ENCODE data around the gene LRRC42. TPM values are rescaled to one million over a fixed set of nuclear protein-coding genes. Genes with fewer than 3 reads are reported as not detected.
A peak's percentile ranks its signal among the peaks of the same experiment; 100 is the strongest.

LRRC42 gene
- total RNA-seq, 4 donors from 2014 or later = 20.1 to 36.3 (median 24.4) TPM

DNA sequence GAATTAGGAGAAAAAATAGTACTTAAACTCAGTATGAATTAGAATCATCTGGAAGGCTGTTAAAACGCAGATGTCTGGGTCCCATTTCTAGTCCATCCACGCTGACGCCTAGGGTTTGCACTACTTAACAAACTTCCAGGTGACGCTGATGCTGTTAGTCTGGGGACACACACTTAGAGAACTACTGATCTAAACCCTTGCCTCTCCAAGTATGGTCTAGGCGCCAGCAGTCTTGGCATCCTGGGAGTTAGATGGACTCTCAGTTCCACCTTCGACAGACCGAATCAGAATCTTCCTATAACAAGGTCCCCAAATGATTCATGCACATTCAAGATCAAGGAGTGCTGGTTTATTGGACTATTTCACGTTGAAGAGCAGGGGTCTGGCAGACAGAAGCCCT, 40.6 kb upstream of the LRRC42 start:
- WGBS, 2 donors = 90 to 92% methylated on average over 8 of the region's 8 CpGs
- intact Hi-C loops (cut with DNase I; ENCODE audit: low total_unique reads) = no loop called here
- no peak overlapping the region for H3K4me3 ChIP-seq (ENCODE audit: low read depth, poor library complexity, severe bottlenecking)
- TF ChIP-seq CTCF (IDR thresholded peaks at IDR 0.05) = no peak
- no peak for TF ChIP-seq POLR2A (IDR thresholded peaks at IDR 0.05)
- peak in 1 of 2 donors; percentile 20 for DNase-seq (ENCODE audit: low spot score in 2 of 2)

GRCh38 chr1:53906121-53906520, 40.0 kb upstream of the LRRC42 start:
- intact Hi-C loops (cut with DNase I; ENCODE audit: low total_unique reads) = no loop called here
- TF ChIP-seq POLR2A (IDR thresholded peaks at IDR 0.05) (no peak), CTCF (IDR thresholded peaks at IDR 0.05) (no peak)
- DNase-seq (ENCODE audit: low spot score in 2 of 2) = peak in 1 of 2 donors; percentile 64
- H3K4me3 ChIP-seq (ENCODE audit: low read depth, poor library complexity, severe bottlenecking) = no peak overlapping the region
- WGBS, 2 donors = 90 to 95% methylated on average over 4 of the region's 4 CpGs

DNA sequence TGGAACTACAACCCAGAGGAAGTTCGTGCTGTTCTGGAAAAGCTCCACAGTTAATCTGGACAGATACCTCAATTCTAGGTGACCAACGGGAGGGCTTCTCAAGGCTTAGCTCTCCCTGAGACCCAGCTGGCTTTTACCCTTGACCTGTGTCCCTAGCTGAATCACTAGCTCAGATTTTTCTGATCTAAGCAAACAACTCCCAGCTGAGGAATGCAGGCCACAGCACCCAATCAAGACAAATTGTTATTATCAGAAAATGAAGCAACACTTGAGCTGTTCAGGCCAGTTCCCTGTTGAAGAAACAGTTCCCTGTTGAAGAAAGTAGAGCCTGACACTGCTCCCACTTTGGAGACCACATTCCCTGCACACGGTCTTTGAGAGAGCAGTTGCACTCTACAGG, 36.2 kb upstream of the LRRC42 start:
- WGBS, 2 donors = 84 to 89% methylated on average over 3 of the region's 3 CpGs
- intact Hi-C loops (cut with DNase I; ENCODE audit: low total_unique reads) = no loop called here

DNA sequence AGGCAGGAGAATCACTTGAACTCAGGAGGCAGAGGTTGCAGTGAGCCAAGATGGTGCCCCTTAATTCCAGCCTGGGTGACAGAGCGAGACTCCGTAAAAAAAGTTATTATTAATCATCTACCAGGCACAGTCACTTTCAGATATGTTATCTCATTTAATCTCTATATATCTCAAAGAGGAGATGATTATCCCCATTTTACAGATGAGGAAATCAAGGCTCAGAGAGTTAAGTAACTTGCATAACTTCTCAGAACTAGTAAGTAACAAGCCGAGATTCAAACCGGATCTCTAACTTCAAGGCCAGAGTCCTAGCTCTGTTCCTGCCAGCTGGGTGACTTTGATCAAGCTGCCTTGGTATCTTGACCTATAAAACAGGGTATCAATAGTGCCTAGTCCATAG, 34.7 kb upstream of the LRRC42 start:
- no peak overlapping the region for H3K4me3 ChIP-seq (ENCODE audit: low read depth, poor library complexity, severe bottlenecking)
- WGBS, 2 donors = 90 to 93% methylated on average over 4 of the region's 4 CpGs
- DNase-seq (ENCODE audit: low spot score in 2 of 2) = no peak
- TF ChIP-seq POLR2A (IDR thresholded peaks at IDR 0.05) (no peak), CTCF (IDR thresholded peaks at IDR 0.05) (no peak)
- intact Hi-C loops (cut with DNase I; ENCODE audit: low total_unique reads) = no loop called here

More for the DNA sequence above, 36.2 kb upstream of the LRRC42 start:
- no peak overlapping the region for H3K4me3 ChIP-seq (ENCODE audit: low read depth, poor library complexity, severe bottlenecking)
- TF ChIP-seq POLR2A (IDR thresholded peaks at IDR 0.05) (no peak), CTCF (IDR thresholded peaks at IDR 0.05) (no peak)
- DNase-seq (ENCODE audit: low spot score in 2 of 2) = no peak

DNA sequence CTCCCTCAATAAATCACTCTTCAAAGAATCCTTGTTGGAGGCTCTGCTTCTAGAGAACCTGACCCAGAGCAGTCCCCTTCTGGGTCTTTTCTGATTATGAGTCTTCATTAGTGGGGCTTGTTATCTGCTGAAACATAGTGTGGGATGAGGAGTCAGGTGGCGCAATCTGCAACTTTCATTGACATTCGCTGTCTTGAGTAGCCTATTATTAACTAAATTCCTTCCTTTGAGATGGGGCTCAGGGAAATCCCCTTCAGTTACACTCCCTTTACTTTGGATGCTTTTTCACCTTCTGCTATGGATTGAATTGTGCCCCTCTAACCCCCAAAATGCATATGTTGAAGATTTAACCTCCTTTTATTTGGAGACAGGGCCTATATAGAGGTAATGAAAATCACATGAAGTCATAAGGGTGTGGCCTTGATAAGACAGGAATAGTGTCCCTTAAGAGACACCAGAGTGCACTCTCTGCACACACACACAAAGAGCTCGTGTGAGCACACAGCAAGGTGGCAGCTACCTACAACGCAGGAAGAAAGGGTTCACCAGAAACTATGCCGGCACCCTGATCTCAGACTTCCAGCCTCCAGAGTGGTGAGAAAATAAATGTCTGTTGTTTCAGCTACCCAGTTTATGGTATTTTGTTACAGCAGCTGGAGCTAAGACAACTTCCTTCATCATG, 32.7 kb upstream of the LRRC42 start:
- intact Hi-C loops (cut with DNase I; ENCODE audit: low total_unique reads) = no loop called here

More for the DNA sequence above, 32.7 kb upstream of the LRRC42 start:
- TF ChIP-seq POLR2A (IDR thresholded peaks at IDR 0.05) (no peak), CTCF (IDR thresholded peaks at IDR 0.05) (no peak)
- 78 to 83% methylated on average over 5 of the region's 5 CpGs for WGBS, 2 donors
- DNase-seq (ENCODE audit: low spot score in 2 of 2) = no peak
- H3K4me3 ChIP-seq (ENCODE audit: low read depth, poor library complexity, severe bottlenecking) = no peak overlapping the region
